Stimulated activated CD8-positive, alpha-beta memory T cell treated with anti-CD3 and anti-CD28 coated beads, Interleukin-4, amount 100 ng/mL, for 4 hours (primary cell): ENCODE measurements around the gene ERVW-1.
"Not testable (repeated sequence)": the region's sequence is repeated elsewhere in the genome, so short reads cannot be mapped to it uniquely, and the experiment has no call there.

Source experiments
- DNase-seq, 2 donors: peaks; one replicate each; pipeline ENCODE4 v3.0.0-alpha.2; 2020; ENCODE audit warnings: low read depth in 2 of 2, low spot score in 1 of 2

ERVW-1 gene

DNA sequence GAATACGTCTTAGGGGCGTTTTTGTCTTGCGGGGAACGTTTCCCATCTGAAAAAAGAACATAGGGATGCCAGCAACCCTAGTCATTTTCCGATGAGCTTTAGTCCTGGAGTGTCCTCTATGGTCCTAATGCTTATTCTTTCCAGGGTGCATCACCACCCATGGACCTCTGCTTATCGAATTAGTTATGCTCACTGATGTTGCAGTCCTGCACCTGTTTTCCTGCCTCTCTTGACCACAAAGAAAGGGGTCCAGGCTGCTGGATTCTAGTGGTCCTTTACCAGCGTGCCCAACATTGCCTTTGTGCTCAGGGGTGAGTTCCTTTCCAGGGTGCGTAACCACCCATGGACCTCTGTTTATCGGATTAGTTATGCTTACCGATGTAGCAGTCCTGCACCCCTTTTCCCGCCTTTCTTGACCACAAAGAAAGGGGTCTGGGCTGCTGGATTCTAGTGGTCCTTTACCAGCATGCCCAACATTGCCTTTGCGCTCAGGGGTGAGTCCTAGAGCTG is 2.4 kb downstream of the ERVW-1 start:
- DNase-seq = not testable (repeated sequence)

DNA sequence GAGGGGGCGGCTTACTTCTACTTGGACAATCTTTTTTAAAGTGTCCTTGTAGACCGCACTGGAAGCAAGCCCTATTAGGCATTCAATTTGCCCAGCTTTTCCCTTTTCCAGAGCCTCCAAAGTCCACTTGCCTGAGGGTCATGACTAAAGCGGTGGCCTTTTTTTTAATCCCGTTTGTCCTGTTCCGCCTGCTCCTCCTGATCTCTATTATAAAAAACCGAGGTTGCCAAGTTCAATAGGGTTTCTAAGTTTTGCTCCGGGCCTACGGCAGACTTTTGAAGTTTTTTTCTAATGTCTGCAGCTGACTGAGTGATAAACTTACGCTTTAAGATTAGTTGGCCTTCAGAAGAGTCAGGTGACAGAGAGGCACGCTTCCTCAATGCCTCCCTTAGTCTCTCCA is 3.8 kb downstream of the ERVW-1 start:
- DNase-seq = not testable (repeated sequence)

DNA sequence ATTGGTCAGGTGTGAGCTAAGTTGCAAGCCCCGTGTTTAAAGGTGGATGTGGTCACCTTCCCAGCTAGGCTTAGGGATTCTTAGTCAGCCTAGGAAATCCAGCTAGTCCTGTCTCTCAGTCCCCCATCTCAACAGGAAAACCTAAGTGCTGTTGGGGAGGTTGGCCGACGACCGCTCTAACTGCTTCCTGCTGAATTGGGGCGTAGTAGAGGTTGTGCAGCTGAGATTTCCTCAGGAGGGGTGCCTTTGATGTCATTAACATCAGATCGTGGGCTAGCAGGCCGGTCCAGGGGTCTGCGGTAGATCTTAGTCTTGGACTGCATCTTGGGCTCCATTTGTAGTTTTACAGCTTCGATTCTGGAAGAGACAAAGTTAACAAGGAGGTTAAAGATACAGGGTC is 9.2 kb downstream of the ERVW-1 start:
- not testable (repeated sequence) for DNase-seq

DNA sequence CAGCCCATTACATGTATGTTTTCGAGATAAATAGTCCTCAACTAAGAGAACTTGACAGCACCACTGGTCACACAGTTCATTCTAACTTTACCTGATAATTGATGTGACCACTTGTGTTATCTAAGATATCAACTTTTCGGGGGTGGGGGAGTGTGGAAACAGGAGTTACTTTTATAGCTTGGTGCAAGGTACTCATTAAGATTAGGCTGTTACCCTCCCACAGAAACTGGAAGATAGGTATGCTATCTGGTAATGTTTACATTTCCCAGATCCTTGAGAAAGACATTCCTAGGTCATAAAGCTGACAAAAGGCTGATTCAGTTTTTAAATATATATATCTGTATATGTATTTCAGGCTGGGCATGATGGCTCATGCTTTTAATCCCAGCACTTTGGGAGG is 11.1 kb downstream of the ERVW-1 start:
- DNase-seq = no peak

DNA sequence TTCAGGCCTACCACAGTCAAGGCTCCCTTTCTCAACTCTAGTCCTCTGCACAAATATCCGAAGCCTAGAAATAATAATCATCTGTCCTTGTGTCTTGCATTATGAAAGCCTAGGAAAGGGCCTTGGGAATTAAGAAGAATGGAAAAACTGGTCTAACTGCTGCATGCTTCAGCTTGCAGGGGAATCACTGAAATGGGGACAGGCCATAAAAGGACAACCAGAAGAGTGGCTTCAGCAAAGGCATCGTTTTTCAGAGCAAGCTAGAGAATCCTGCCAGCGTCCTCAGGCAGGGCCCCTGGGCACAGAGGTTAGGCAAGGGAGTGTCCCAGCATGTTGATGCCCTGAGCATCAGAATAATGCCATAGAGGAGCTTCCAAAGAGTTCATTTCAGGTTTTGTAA is 13.2 kb downstream of the ERVW-1 start:
- DNase-seq = no peak

DNA sequence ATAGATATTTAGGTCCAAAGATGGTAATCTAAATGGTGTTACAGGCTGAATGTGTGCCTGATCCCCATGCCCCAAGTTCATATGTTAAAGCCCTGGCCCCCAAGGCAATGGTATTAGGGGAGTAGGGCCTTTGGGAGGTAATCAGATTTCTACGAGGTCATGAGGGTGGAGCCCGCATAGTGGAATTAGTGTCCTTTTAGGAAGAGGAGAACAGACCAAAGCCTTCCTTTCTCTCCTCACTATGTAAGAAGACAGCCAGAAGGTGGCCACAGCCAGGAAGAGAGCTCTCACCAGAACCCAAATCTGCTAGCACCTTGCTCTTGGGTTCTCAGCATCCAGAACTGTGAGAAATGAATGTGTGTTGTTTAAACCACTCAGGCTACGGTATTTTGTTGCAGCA is 15.2 kb downstream of the ERVW-1 start:
- no peak for DNase-seq

DNA sequence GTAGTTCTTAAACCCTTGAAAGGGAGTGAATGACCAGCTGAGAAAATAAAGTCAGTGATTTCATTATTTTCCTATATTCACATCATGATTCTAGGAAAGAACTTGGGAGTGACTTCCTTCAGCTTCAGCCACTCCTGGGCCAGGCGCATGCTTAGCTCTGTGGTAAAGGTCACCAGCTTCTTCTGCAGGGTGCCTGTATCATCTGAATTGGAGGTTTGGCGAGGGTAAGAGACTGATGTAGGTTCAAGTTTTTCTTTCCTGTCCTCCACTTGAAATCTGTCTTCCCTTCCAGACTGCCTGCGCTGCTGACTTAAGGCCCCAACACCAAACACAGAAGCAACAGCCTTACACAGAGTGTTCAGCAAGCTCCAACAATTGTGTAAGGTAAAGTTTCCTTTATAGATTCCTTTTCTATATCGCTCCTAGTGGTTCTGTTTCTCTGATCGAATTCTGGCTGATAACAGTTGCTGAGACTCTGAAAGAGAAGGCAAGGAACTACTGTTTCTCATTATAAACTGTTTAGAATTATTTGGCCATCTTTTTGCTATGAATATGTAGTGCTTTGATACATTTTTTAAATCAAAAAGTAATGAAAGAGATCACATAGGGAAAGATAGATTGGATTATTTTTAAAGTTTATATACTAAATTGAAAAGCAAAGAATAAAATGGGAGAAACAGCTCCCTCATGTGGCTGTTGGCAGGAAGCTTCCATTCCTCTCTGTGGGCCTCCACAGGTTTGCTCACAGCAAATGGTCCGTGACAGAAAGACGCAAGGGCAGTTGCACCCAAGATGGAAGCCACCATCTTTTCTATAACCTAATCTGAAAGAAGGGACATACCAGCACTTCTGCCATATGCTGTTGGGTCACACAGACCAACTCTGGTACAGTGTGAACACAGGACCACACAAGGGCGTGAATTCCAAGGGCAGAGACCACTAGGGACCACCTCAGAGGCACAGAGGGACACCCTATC is 16.4 kb downstream of the ERVW-1 start:
- no peak for DNase-seq

DNA sequence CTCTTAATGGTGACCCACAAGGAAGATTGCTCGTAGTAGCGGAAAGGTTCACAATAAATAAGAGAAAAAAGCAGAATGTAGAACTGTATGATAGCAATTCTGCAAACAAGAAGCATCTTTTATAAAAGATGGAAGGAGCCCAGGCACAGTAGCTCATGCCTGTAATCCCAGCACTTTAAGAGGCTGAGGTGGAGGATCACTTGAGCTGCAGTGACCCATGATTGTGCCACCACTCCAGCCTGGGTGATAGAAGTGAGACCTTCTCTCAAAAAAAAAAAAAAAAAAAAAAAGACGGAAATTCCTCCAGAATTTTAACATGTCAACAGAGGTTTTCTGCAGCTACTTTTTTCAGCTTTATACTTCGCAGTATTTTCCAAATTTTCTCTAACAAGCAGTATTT is 17.2 kb downstream of the ERVW-1 start:
- no peak for DNase-seq

DNA sequence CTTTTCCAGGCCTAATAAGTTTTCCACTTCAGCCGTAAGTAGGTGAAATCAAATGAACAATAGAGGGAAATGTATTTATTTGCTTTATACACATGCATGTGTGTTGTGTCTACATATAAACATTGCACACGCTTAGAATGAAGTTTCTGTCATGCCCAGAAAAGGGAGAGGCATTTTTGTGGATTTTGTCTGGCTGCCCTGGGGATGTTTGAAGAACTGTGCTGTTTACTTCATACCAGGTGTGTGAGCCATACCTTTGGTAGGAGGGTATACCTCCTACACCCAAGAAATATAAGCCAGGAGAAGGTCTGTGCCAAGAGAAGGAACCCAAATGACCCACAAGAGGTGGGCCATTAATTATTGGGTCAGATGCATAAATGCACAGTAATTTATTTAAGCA is 17.6 kb downstream of the ERVW-1 start:
- no peak for DNase-seq

DNA sequence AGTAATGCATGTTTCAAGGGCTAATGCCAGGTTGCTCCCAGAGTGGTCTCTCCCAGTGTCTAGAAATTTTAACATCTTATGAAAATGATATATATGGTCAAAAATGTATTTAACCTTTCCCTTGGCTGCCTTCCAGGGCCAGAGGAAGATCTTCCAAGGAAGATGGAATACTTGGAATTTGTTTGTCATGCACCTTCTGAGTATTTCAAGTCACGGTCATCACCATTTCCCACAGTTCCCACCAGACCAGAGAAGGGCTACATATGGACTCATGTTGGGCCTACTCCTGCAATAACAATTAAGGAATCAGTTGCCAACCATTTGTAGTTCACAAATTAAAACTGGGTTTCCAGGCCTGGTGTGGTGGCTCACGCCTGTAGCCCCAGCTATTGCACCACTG is 21.5 kb downstream of the ERVW-1 start:
- DNase-seq = no peak

DNA sequence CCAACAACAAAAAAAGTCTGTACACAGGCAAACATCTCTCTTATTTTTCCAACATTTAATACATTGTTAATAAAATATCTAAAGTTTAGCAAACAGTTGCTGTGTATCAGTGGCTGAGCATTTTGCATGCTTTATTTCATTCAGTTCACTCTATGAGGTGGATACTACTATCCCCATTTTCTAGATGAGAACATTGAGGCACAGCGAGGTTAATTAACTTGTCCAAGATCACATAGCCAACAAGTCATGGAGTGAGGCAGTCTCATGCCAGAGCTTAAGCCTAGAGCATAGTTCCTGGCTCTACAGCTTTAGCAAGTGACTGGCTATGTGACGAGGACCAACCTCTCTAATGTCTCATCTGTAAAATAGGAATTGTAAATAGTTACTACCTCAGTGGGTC is 26.1 kb downstream of the ERVW-1 start:
- no peak for DNase-seq

DNA sequence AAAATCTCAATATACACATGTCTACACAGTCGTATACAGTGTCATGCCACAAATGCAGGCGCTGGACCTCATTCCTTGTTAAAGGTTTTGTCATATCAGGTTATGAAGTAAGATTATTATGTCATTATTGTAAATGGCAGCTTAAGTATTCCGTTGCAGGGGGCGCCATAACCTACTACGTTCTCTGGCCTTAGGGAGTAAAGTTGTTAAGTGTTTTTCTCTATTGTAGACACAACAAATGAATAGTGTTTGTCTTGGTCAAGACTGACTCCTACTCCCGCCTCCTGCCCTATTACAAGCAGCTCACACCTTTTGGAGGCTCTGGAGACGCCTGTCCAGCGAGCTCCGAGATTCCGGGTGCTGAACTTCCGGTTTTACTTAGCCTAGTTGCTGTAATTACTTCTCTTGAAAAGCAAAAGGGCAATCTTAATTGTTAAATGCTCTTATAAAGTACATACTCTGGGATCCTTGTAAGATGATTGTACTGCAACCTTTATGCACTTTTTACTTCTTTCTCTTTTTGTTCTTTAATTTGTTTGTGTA is 29.5 kb downstream of the ERVW-1 start:
- peak; percentile 7 to 29 for DNase-seq

DNA sequence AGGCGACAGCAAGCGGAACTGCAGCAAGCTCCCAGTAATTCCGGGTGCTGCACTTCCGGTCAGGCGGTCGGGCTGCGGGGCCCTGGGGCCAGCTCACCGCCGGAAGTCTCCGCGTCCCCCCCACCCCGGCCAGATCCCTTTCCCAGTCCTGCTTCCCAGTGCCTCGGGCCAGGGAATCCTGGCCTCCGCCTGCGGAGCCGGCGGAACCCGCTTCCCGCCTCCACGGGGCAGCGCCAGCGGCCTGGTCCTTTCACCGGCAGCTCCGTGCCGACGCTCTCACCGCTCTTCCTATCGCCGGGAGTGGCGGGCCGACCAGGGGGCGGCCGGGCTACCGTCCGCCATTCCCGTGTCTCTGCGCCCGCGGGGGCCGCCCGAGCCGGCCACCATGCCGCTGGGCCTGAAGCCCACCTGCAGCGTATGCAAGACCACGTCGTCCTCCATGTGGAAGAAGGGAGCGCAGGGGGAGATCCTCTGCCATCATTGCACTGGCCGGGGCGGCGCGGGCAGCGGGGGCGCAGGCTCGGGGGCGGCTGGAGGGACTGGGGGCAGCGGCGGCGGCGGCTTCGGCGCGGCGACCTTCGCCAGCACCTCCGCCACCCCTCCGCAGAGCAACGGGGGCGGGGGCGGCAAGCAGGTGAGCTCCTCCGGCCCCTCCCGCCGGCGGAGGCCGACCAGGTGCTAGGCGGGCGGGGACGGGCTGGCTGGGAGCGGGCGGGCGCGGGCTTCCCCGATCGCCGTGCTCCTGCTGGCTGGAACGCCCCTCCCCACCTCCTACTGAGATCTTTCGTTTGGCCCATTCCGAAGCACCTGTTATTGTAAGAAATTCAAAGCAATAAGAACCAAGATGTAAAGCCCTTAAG is 30.2 kb downstream of the ERVW-1 start, which contains the start of gene GATAD1:
TSS of gene GATAD1 (plus strand) at position 138 of the 860 bp plus-strand sequence. CDS start at position 386, 248 bp downstream.
- DNase-seq = peak; percentile 49 to 63

DNA sequence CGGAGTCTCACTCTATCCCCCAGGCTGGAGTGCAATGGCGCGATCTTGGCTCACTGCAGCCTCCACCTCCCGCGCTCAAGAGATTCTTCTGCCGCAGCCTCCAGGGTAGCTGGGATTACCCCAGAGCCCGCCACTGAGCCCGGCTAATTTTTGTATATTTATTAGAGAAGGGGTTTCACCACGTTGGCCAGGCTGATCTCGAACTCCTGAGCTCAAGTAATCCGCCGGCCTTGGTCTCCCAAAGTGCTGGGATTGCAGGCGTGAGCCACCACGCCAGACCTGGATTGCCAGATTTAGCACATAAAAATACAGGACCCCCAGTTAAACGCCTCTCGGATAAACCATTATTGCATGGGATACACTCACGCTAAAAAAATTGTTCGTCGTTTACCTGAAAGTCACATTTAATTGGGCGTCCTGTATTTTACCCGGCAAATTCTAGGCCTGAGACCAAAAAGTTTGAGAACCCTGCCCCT is 30.8 kb downstream of the ERVW-1 start:
- DNase-seq = no peak

DNA sequence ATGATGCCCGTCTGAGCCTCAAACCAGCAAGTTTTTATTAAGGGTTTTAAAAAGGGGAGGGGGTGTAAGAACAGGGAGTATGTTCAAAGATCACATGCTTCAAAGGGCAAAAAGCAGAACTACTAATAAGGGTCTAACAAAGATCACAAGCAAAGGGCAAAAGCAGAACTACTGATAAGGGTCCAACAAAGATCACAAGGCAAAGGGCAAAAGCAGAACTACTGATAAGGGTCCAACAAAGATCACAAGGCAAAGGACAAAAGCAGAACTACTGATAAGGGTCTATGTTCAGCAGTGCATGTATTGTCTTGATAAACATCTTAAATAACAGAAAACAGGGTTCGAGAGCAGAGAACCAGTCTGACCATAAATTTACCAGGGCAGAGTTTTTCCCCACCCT is 35.0 kb downstream of the ERVW-1 start:
- not testable (repeated sequence) for DNase-seq

DNA sequence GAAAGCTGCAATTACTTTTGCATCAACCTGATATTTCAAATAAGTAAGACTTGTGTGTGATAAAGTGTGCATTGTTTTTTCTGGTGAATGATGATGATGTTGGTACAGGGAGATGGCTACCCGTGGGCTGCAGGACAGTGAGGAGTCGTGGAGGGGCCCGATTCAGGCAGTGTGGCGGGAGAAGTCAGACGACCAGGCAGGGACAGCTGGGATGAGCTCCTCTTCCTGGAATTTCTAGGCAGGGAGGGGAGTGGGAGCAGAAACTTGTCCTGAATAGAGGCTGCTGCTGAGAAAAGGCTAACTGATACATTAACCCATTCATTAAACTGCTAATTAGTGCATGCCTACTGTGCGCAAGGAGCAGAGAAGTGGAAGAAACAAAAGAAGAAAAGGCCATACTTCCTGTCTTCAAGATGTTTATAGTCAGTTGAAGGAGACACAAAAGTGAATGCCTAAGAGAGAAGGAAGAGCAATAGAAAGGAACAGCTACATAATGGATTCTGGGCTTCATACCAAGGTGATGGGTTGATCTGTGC is 39.7 kb downstream of the ERVW-1 start:
- no peak for DNase-seq

DNA sequence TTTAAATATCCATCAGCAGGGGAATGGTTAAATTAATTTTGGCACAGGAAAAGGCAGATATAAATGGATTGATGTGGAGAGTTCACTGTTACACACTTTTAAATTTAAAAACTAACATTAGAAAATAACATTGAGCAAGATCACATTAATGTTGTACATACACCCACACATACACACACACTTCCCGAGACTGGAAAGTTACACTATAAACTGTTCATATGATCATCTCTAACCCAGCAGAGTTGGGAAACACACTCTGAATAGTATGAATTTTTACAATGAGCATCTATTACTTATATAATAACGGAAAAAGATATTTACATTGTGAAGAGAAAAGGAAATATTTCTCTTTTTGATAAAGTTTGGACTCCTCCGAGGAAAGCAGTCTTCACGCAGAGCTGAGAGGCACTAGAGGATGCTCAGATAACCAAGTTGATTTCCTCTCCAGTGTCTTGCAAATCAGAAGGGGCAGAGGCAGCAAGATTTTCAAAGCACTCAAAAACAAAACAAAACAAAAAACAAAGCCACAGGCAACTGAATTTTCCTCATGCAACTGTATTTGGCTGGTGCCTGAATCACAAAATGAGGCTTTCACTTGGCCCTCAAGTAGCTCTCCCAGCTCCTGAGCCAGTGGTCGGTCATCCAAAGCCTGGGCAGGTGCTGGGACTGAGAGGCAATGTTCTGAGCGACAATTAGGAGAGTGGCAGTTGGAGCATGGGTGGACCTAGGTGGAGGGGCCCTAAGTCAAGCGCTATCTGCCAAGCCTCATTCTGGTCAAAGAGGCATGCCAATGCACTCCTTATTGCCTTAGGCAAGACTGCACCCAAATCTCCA is 40.9 kb downstream of the ERVW-1 start:
- DNase-seq = no peak

DNA sequence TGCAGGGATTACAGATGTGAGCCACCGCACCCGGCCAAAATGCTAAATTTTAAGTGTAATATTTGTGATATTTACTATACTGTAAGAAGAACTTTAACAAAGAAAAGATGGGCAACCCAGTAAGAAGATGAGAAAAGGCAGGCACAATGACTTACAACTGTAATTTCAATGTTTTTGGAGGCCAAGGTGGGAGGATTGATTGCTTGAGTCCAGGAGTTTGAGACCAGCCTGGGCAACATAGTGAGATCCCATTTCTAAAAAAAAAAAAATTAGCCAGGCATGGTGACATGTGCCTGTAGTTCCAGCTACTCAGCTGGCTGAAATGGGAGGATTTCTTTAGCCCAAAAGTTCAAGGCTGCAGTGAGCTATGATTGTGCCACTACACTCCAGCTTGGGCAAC is 42.2 kb downstream of the ERVW-1 start:
- no peak for DNase-seq

DNA sequence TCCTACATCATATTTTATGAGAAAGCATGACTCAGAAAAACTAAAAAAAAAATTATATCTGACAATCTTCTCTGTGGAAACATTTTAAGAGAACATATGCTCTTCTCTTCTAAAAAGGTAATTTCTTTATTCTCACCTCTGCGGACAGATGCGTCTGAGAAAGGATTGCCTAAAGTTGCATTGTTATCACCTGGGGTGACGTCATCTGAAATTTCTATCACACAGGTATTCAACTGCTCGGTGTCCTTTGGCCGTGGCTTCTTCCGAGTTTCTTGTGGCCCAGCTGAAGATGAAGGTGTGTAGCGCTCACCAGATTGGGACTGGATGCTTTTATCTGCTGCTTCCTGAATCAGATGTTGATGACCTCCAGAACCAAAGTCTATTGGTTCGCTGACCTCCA is 44.7 kb downstream of the ERVW-1 start:
- no peak for DNase-seq

DNA sequence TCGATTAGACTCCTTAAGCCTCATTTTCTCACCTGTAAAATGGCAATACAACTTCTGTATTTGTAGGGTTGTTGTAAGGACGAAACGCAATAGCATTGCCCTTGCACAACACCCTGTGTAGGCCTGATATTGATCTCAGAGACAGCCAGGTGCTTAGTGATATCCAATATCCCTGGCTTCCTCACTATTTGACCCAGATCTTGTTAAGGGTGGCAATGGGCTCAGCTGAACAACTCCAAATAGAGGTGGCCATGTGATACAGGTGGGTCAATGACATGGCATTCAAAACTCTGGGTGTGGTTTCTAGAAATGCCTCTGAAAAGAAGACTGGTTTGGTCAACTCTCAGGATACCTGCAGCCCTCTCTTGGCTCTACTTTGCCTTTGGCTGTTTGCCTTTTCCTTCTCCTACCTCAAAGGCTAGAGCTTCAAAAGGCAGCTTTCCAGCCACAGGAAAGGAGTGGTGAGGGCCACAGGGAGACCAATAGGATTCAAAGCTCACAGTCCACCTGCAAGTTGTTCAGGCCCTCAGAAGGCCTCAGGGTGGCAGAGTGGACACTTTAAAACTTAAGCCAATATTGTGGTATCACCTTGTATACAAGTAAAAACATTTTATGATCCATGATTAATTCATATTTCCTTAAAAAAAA is 45.3 kb downstream of the ERVW-1 start:
- DNase-seq = no peak
